Tibial nerve (tissue), 4 donors: Measurements from ENCODE around the gene RTN3.

Source experiments
- CTCF ChIP-seq, 5 experiments: fragments of 200-600 bp in 3 of 5; fragments of 450-650 bp in 2 of 5; sonication (generic) in 3 of 5; IDR thresholded peaks; one replicate each; pipeline ENCODE4 v1.5.1; 2016 to 2019; ENCODE audit warnings: antibody characterized with exemption in 5 of 5, mild to moderate bottlenecking in 3 of 5, moderate library complexity in 2 of 5
- EP300 ChIP-seq, 2 donors: sonication (generic); formaldehyde crosslinking; IDR thresholded peaks; one replicate each; pipeline ENCODE4 v1.6.1; 2017; ENCODE audit warnings: antibody characterized with exemption in 2 of 2, mild to moderate bottlenecking in 1 of 2

- TF ChIP-seq CTCF (IDR thresholded peaks at IDR 0.05), result no peak
- TF ChIP-seq EP300 (IDR thresholded peaks at IDR 0.05), result no peak
Measured at GRCh38 chr11:63652671-63653070, 28.6 kb upstream of the RTN3 start.
